ENCODE results near the gene PLEKHG4B. TPM values are rescaled to one million over a fixed set of nuclear protein-coding genes. Genes with fewer than 3 reads are reported as not detected.

Gene PLEKHG4B
- total RNA-seq, 1 experiment from 2014 or later, result 44.3 TPM

- Histone ChIP-seq H3K27ac (ENCODE audit: insufficient read length, low read depth, low read length) (no peak overlapping the region), H4K20me1 (ENCODE audit: control insufficient read depth, insufficient read depth, insufficient read length) (no peaks in the 10 kb centered on the region), H2BK20ac (ENCODE audit: low read depth, low read length, poor library complexity, severe bottlenecking) (no peak overlapping the region), H3K9me3 (ENCODE audit: control insufficient read depth, low read depth, low read length) (peaks cover 9% of the 10 kb centered on the region), H3K23ac (ENCODE audit: insufficient read length, low read depth, low read length) (no peak overlapping the region), H2BK5ac (ENCODE audit: insufficient read length, low read length) (no peak overlapping the region), H2BK12ac (ENCODE audit: insufficient read length, low read depth, low read length) (no peak overlapping the region), H3K79me1 (ENCODE audit: insufficient read depth, low read depth, low read length, poor library complexity, severe bottlenecking) (no peaks in the 10 kb centered on the region), H3K79me2 (ENCODE audit: insufficient read depth, low read length) (no peaks in the 10 kb centered on the region), H3K4ac (ENCODE audit: low read depth, low read length) (no peak overlapping the region), H2BK15ac (ENCODE audit: low read depth, low read length) (no peak overlapping the region), H2AK5ac (ENCODE audit: insufficient read length, low read length) (no peak overlapping the region), H2BK120ac (ENCODE audit: low read depth, low read length, poor library complexity, severe bottlenecking) (no peak overlapping the region), H4K91ac (ENCODE audit: insufficient read length, low read depth, low read length) (no peak overlapping the region), H3K23me2 (ENCODE audit: insufficient read length, low read depth, low read length, poor library complexity, severe bottlenecking) (no peaks in the 10 kb centered on the region), H3K27me3 (ENCODE audit: insufficient read depth, low read length) (no peaks in the 10 kb centered on the region), H4K8ac (replicated peaks; ENCODE audit: insufficient read length, low read depth, low read length) (no peak overlapping the region), H2AFZ (ENCODE audit: low read length) (no peak overlapping the region), H3K56ac (ENCODE audit: insufficient read length, low read depth, low read length) (no peak overlapping the region), H4K5ac (ENCODE audit: insufficient read length, low read depth, low read length) (no peak overlapping the region), H3K18ac (ENCODE audit: insufficient read length, low read depth, low read length) (no peak overlapping the region), H3K4me2 (ENCODE audit: insufficient read depth, insufficient read length, low read length) (no peak overlapping the region), H3K9ac (ENCODE audit: extremely low read depth, insufficient read length, low read length) (no peak overlapping the region), H3T11ph (ENCODE audit: low read length) (no peak overlapping the region), H3K4me1 (ENCODE audit: insufficient read depth, low read length) (no peaks in the 10 kb centered on the region), H3K14ac (ENCODE audit: insufficient read depth, low read length) (no peak overlapping the region)
- Mint-ChIP-seq H3K36me3 (ENCODE audit: insufficient read depth in 1 of 3, low read depth in 3 of 3) (peaks cover 48 to 92% (median 90%) of the 10 kb centered on the region in 3 experiments), H3K27ac (no peak overlapping the region), H3K4me1 (no peaks in the 10 kb centered on the region), H3K9me3 (peaks cover 18 to 23% of the 10 kb centered on the region in 2 experiments), H3K4me3 (no peak overlapping the region), H3K27me3 (ENCODE audit: low read depth) (no peaks in the 10 kb centered on the region)
- no CpG with 5 or more reads among the region's 1 CpG for WGBS (ENCODE audit: extremely low coverage, insufficient read length, low lambda C conversion rate)
- no peak for DNase-seq
- TF ChIP-seq, protein P1, sequence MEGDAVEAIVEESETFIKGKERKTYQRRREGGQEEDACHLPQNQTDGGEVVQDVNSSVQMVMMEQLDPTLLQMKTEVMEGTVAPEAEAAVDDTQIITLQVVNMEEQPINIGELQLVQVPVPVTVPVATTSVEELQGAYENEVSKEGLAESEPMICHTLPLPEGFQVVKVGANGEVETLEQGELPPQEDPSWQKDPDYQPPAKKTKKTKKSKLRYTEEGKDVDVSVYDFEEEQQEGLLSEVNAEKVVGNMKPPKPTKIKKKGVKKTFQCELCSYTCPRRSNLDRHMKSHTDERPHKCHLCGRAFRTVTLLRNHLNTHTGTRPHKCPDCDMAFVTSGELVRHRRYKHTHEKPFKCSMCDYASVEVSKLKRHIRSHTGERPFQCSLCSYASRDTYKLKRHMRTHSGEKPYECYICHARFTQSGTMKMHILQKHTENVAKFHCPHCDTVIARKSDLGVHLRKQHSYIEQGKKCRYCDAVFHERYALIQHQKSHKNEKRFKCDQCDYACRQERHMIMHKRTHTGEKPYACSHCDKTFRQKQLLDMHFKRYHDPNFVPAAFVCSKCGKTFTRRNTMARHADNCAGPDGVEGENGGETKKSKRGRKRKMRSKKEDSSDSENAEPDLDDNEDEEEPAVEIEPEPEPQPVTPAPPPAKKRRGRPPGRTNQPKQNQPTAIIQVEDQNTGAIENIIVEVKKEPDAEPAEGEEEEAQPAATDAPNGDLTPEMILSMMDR (conservative IDR thresholded peaks at IDR 0.05), result no peak
Observed at GRCh38 chr5:147751-148150, 55.8 kb downstream of the PLEKHG4B start.

Measured in H9 (cell line).